Left renal cortex interstitium (tissue), 4 donors: ENCODE measurements around the gene REV1. TPM values are rescaled to one million over a fixed set of nuclear protein-coding genes. Genes with fewer than 3 reads are reported as not detected.

Experiments
- DNase-seq, 4 donors: peaks; one replicate each; pipeline ENCODE4 v3.0.0-alpha.2; 2013; ENCODE audit warnings: low read depth in 4 of 4, low spot score in 2 of 4, missing footprints in 1 of 4
- polyA plus RNA-seq, 4 donors: library from polyadenylated mRNA; unstranded; fragments of 120-200 nt; gene quantifications; one replicate each; pipeline ENCODE4 v1.2.1, GENCODE V29; 2013; ENCODE audit not compliant: insufficient read length in 4 of 4

Gene REV1
- polyA plus RNA-seq, 4 donors: 41.6 to 81.1 (median 61.4) TPM

- DNase-seq: no peak
Measured at GRCh38 chr2:99451686-99452085, 38.1 kb downstream of the REV1 start.

- DNase-seq: no peak
Measured at GRCh38 chr2:99451280-99451679, 38.5 kb downstream of the REV1 start.

GRCh38 chr2:99450199-99450598 is 39.6 kb downstream of the REV1 start:
- no peak for DNase-seq

GRCh38 chr2:99448556-99448955 is 41.3 kb downstream of the REV1 start:
- DNase-seq: no peak

- DNase-seq: no peak
Measured at GRCh38 chr2:99445065-99445464, 44.8 kb downstream of the REV1 start.

GRCh38 chr2:99444222-99444621 is 45.6 kb downstream of the REV1 start:
- DNase-seq: no peak

GRCh38 chr2:99442837-99443236 is 47.0 kb downstream of the REV1 start:
- no peak for DNase-seq

- no peak for DNase-seq
Measured at GRCh38 chr2:99439971-99440505, 49.8 kb downstream of the REV1 start.

GRCh38 chr2:99436874-99437273 is 52.9 kb downstream of the REV1 start:
- no peak for DNase-seq

GRCh38 chr2:99433340-99433739 is 56.5 kb downstream of the REV1 start:
- no peak for DNase-seq

- no peak for DNase-seq
Measured at GRCh38 chr2:99431587-99432275, 58.1 kb downstream of the REV1 start.

GRCh38 chr2:99430614-99431291 is 59.1 kb downstream of the REV1 start:
- DNase-seq: no peak

- DNase-seq: no peak
Measured at GRCh38 chr2:99425022-99425421, 64.8 kb downstream of the REV1 start.

GRCh38 chr2:99424371-99424770 is 65.4 kb downstream of the REV1 start:
- DNase-seq: no peak

GRCh38 chr2:99422599-99422998 is 67.2 kb downstream of the REV1 start:
- DNase-seq: no peak

GRCh38 chr2:99421469-99421868 is 68.3 kb downstream of the REV1 start:
- no peak for DNase-seq

GRCh38 chr2:99420751-99421299 is 69.0 kb downstream of the REV1 start:
- no peak for DNase-seq

- no peak for DNase-seq
Measured at GRCh38 chr2:99420031-99420430, 69.8 kb downstream of the REV1 start.

GRCh38 chr2:99417396-99417795 is 72.4 kb downstream of the REV1 start:
- no peak for DNase-seq

GRCh38 chr2:99414566-99414965 is 75.3 kb downstream of the REV1 start:
- DNase-seq: no peak

GRCh38 chr2:99410276-99410675 is 79.5 kb downstream of the REV1 start:
- DNase-seq: no peak

- DNase-seq: no peak
Measured at GRCh38 chr2:99406137-99406536, 83.7 kb downstream of the REV1 start.
